ENCODE measurements around the gene ZFP92.

- TF ChIP-seq, protein P1, sequence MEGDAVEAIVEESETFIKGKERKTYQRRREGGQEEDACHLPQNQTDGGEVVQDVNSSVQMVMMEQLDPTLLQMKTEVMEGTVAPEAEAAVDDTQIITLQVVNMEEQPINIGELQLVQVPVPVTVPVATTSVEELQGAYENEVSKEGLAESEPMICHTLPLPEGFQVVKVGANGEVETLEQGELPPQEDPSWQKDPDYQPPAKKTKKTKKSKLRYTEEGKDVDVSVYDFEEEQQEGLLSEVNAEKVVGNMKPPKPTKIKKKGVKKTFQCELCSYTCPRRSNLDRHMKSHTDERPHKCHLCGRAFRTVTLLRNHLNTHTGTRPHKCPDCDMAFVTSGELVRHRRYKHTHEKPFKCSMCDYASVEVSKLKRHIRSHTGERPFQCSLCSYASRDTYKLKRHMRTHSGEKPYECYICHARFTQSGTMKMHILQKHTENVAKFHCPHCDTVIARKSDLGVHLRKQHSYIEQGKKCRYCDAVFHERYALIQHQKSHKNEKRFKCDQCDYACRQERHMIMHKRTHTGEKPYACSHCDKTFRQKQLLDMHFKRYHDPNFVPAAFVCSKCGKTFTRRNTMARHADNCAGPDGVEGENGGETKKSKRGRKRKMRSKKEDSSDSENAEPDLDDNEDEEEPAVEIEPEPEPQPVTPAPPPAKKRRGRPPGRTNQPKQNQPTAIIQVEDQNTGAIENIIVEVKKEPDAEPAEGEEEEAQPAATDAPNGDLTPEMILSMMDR (IDR thresholded peaks at IDR 0.05), result peak in 1 of 4 experiments; percentile 19
- TF ChIP-seq EP300 (IDR thresholded peaks at IDR 0.05), result no peak
Measured at GRCh38 chrX:153438532-153438931, 27.3 kb downstream of the ZFP92 start.

Data from gastroesophageal sphincter (tissue), 3 donors.